GM23338 (cell line): ENCODE results near the gene RAPGEF5. TPM values are rescaled to one million over a fixed set of nuclear protein-coding genes. Genes with fewer than 3 reads are reported as not detected.

Experiments used
- ATAC-seq: fragments of 200-7000 bp; cut with Tn5 transposase; 3 replicates; pipeline ENCODE4 v1.9.1; 2020
- DNase-seq: peaks from one replicate; pipeline ENCODE4 v3.0.0-alpha.2; 2015; ENCODE audit warnings: low spot score
- H2AFZ ChIP-seq: fragments of 200-600 bp; sonication (generic); 2 replicates; pipeline ENCODE4 v1.8.0; 2016; ENCODE audit warnings: antibody characterized with exemption, mild to moderate bottlenecking, moderate library complexity
- H3F3A ChIP-seq: fragments of 200-600 bp; sonication (generic); replicated peaks from 2 replicates; pipeline ENCODE4 v1.8.0; 2017; ENCODE audit warnings: antibody characterized with exemption, mixed run types, low read depth
- H3K27ac ChIP-seq: fragments of 200-600 bp; sonication (generic); 2 replicates; pipeline ENCODE4 v1.6.1; 2016; ENCODE audit warnings: low read depth
- H3K27me3 ChIP-seq: fragments of 200-600 bp; sonication (generic); 2 replicates; pipeline ENCODE4 v1.8.0; 2016; ENCODE audit warnings: mild to moderate bottlenecking, mixed run types, moderate library complexity; ENCODE audit not compliant: insufficient read depth
- H3K36me3 ChIP-seq: fragments of 200-600 bp; sonication (generic); 2 replicates; pipeline ENCODE4 v1.8.0; 2016; ENCODE audit warnings: mild to moderate bottlenecking; ENCODE audit not compliant: insufficient read depth
- H3K4me1 ChIP-seq: fragments of 200-600 bp; sonication (generic); 2 replicates; pipeline ENCODE4 v1.8.0; 2016; ENCODE audit warnings: mild to moderate bottlenecking, moderate library complexity; ENCODE audit not compliant: insufficient read depth
- H3K4me2 ChIP-seq: fragments of 200-600 bp; sonication (generic); 2 replicates; pipeline ENCODE4 v1.7.1; 2017; ENCODE audit warnings: mixed run types
- H3K4me3 ChIP-seq: fragments of 200-600 bp; sonication (generic); 2 replicates; pipeline ENCODE4 v1.6.1; 2016; ENCODE audit warnings: mixed run types
- H3K79me2 ChIP-seq: fragments of 200-600 bp; sonication (generic); replicated peaks from 2 replicates; pipeline ENCODE4 v1.8.0; 2017; ENCODE audit warnings: mild to moderate bottlenecking; ENCODE audit not compliant: insufficient read depth
- H3K9me2 ChIP-seq: fragments of 200-600 bp; sonication (generic); 2 replicates; pipeline ENCODE4 v1.8.0; 2017; ENCODE audit not compliant: insufficient read depth
- H4K20me1 ChIP-seq: fragments of 200-600 bp; sonication (generic); replicated peaks from 2 replicates; pipeline ENCODE4 v1.8.0; 2017; ENCODE audit warnings: mild to moderate bottlenecking; ENCODE audit not compliant: insufficient read depth
- H3K27ac Mint-ChIP-seq: 2 replicates; pipeline ENCODE4 v1.8.0; 2020; ENCODE audit warnings: inconsistent platforms, mild to moderate bottlenecking, moderate library complexity, mixed read lengths
- H3K27me3 Mint-ChIP-seq: 3 replicates; pipeline ENCODE4 v1.8.0; 2022; ENCODE audit warnings: low read depth, mild to moderate bottlenecking, moderate library complexity, mixed read lengths, inconsistent platforms; ENCODE audit not compliant: insufficient read depth, poor library complexity
- H3K36me3 Mint-ChIP-seq: 3 replicates; pipeline ENCODE4 v1.8.0; 2021; ENCODE audit warnings: low read depth, mild to moderate bottlenecking, inconsistent platforms, moderate library complexity, mixed read lengths
- H3K4me1 Mint-ChIP-seq: 3 replicates; pipeline ENCODE4 v1.8.0; 2020; ENCODE audit warnings: mild to moderate bottlenecking, inconsistent platforms, mixed read lengths
- H3K4me3 Mint-ChIP-seq: 3 replicates; pipeline ENCODE4 v1.8.0; 2021; ENCODE audit warnings: moderate library complexity, mild to moderate bottlenecking, inconsistent platforms, mixed read lengths
- H3K9me3 Mint-ChIP-seq: 3 replicates; pipeline ENCODE4 v1.8.0; 2020; ENCODE audit warnings: moderate library complexity, mild to moderate bottlenecking, inconsistent platforms, mixed read lengths
- CTCF ChIP-seq, 2 experiments: fragments of 200-600 bp in 1 of 2; sonication (generic) in 1 of 2; conservative IDR thresholded peaks; 2 replicates each; pipeline versions ENCODE4 v1.5.1 to v1.6.1; 2016 to 2017; ENCODE audit warnings: antibody characterized with exemption in 2 of 2, low read depth in 2 of 2, mild to moderate bottlenecking in 2 of 2, moderate library complexity in 1 of 2
- ETS1 ChIP-seq: IDR thresholded peaks from 2 replicates; pipeline ENCODE4 v1.6.1; 2016; ENCODE audit warnings: antibody characterized with exemption
- EZH2phosphoT487 ChIP-seq: fragments of 200-600 bp; sonication (generic); IDR thresholded peaks from one replicate; pipeline ENCODE4 v1.8.1; 2018; ENCODE audit warnings: antibody characterized with exemption; ENCODE audit not compliant: unreplicated experiment
- JUNB ChIP-seq: IDR thresholded peaks from one replicate; pipeline ENCODE4 v1.6.1; 2016; ENCODE audit warnings: antibody characterized with exemption; ENCODE audit not compliant: unreplicated experiment
- NANOG ChIP-seq: IDR thresholded peaks from 2 replicates; pipeline ENCODE4 v1.6.1; 2016; ENCODE audit warnings: antibody characterized with exemption, borderline replicate concordance
- REST ChIP-seq: IDR thresholded peaks from one replicate; pipeline ENCODE4 v1.6.1; 2018; ENCODE audit warnings: antibody characterized with exemption; ENCODE audit not compliant: unreplicated experiment
- STAT1 ChIP-seq: IDR thresholded peaks from one replicate; pipeline ENCODE4 v1.6.1; 2016; ENCODE audit warnings: antibody characterized with exemption; ENCODE audit not compliant: unreplicated experiment
- ZNF114 ChIP-seq: fragments of 250-450 bp; sonication (Bioruptor Pico); IDR thresholded peaks from 2 replicates; pipeline ENCODE4 v1.5.0; 2020; ENCODE audit warnings: mild to moderate bottlenecking, moderate library complexity
- polyA plus RNA-seq: library from polyadenylated mRNA; unstranded; fragments of >200 nt; fragmentation: Nextera tagmentation; extraction: Ambion mirVana; gene quantifications from 2 replicates; pipeline ENCODE4 v1.2.1, GENCODE V29; 2016
- total RNA-seq: library from RNA; depleted of rRNA; stranded (reverse); fragments of >200 nt; shearing (Covaris generic); gene quantifications from 2 replicates; pipeline ENCODE4 v1.2.3, GENCODE V29; 2014

The RAPGEF5 gene
- total and polyA plus RNA-seq, 2 experiments from 2014 or later: 6.3 to 13.1 TPM

GRCh38 chr7:22302193-22302592 is 54.8 kb downstream of the RAPGEF5 start:
- no peaks in the 10 kb centered on the region for H3F3A ChIP-seq
- H3K4me1 ChIP-seq: peaks cover 11% of the 10 kb centered on the region
- no peaks in the 10 kb centered on the region for H3K79me2 ChIP-seq
- no peak overlapping the region for H3K4me2 ChIP-seq
- no peak overlapping the region for H3K4me3 ChIP-seq
- ATAC-seq (no peak), DNase-seq (no peak)
- no peaks in the 10 kb centered on the region for H4K20me1 ChIP-seq
- Mint-ChIP-seq H3K4me3 (no peak overlapping the region), H3K27ac (no peak overlapping the region), H3K4me1 (peaks cover 8% of the 10 kb centered on the region), H3K36me3 (peaks cover 33% of the 10 kb centered on the region), H3K27me3 (no peaks in the 10 kb centered on the region), H3K9me3 (no peaks in the 10 kb centered on the region; the same call in 2 of the 3 replicates)
- peaks cover 8% of the 10 kb centered on the region; the same call in 1 of the 2 replicates for H3K36me3 ChIP-seq
- H3K9me2 ChIP-seq: no peaks in the 10 kb centered on the region
- TF ChIP-seq ZNF114 (CRISPR knock-in tag) (no peak), REST (no peak), ETS1 (no peak), JUNB (no peak), EZH2phosphoT487 (no peak)
- H2AFZ ChIP-seq: no peak overlapping the region
- no peak overlapping the region for H3K27ac ChIP-seq
- H3K27me3 ChIP-seq: no peaks in the 10 kb centered on the region

GRCh38 chr7:22301790-22302189 is 55.2 kb downstream of the RAPGEF5 start:
- no peak for DNase-seq
- H3K36me3 Mint-ChIP-seq: peaks cover 29% of the 10 kb centered on the region
- peaks cover 8% of the 10 kb centered on the region for H3K4me1 Mint-ChIP-seq
- H3K27ac ChIP-seq: no peak overlapping the region
- H3K36me3 ChIP-seq: peaks cover 5% of the 10 kb centered on the region; the same call in 1 of the 2 replicates
- no peaks in the 10 kb centered on the region for H3K79me2 ChIP-seq
- peaks cover 11% of the 10 kb centered on the region for H3K4me1 ChIP-seq
- no peaks in the 10 kb centered on the region for H3F3A ChIP-seq
- no peaks in the 10 kb centered on the region for H4K20me1 ChIP-seq
- H3K27me3 Mint-ChIP-seq: no peaks in the 10 kb centered on the region
- no peaks in the 10 kb centered on the region for H3K27me3 ChIP-seq
- H3K4me3 ChIP-seq: no peak overlapping the region
- H3K9me3 Mint-ChIP-seq: no peaks in the 10 kb centered on the region; the same call in 2 of the 3 replicates
- no peak for ATAC-seq
- no peak overlapping the region for H3K4me2 ChIP-seq
- H3K27ac Mint-ChIP-seq: no peak overlapping the region
- H2AFZ ChIP-seq: no peak overlapping the region
- no peak overlapping the region for H3K4me3 Mint-ChIP-seq
- no peaks in the 10 kb centered on the region for H3K9me2 ChIP-seq
- no peak for TF ChIP-seq CTCF (conservative IDR thresholded peaks at IDR 0.05; ENCODE audit: low read depth in 2 of 2)
- no peak for TF ChIP-seq STAT1
- TF ChIP-seq ETS1: no peak
- no peak for TF ChIP-seq ZNF114 (CRISPR knock-in tag)
- TF ChIP-seq NANOG: no peak
